Caco-2 (cell line): Measurements from ENCODE around the gene PMF1. TPM values are rescaled to one million over a fixed set of nuclear protein-coding genes. Genes with fewer than 3 reads are reported as not detected.

Source experiments
- BruUV-seq: library from RNA; stranded (reverse); fragments of 400-500 nt; replicated peaks from 2 replicates; lab custom pipeline; 2021; lab: Mats Ljungman, UMichigan
- CTCF ChIA-PET: fragments of 300-600 bp; sonication (Branson Sonifier 250); formaldehyde crosslinking; loops from one replicate; lab custom pipeline; 2022; ENCODE audit warnings: antibody characterized with exemption; lab: Charles Lee
- POLR2A ChIA-PET: fragments of 300-600 bp; sonication (Branson Sonifier 250); formaldehyde crosslinking; loops from one replicate; lab custom pipeline; 2022; ENCODE audit warnings: antibody characterized with exemption; lab: Charles Lee
- DNase-seq, 2 experiments: peaks; one replicate each; pipeline versions ENCODE4 v3.0.0 to v3.0.0-alpha.2; 2020 to 2022
- H3K27me3 ChIP-seq: replicated peaks from 2 replicates; pipeline ENCODE4 v1.6.0; 2011; ENCODE audit warnings: low read length; ENCODE audit not compliant: control insufficient read depth, insufficient read depth
- H3K36me3 ChIP-seq: 2 replicates; pipeline ENCODE4 v1.5.1; 2011; ENCODE audit warnings: low read length; ENCODE audit not compliant: control insufficient read depth, insufficient read depth
- H3K4me1 ChIP-seq: fragments of 250-450 bp; sonication (Bioruptor Pico); 2 replicates; pipeline ENCODE4 v1.5.1; 2020; ENCODE audit warnings: mild to moderate bottlenecking
- H3K4me3 ChIP-seq: 2 replicates; pipeline ENCODE4 v1.5.1; 2011; ENCODE audit warnings: low read depth, mild to moderate bottlenecking, control low read depth, low read length
- H3K9me3 ChIP-seq: fragments of 250-450 bp; sonication (Bioruptor Pico); 2 replicates; pipeline ENCODE4 v1.5.1; 2020; ENCODE audit warnings: mild to moderate bottlenecking, moderate library complexity
- H3K27ac Mint-ChIP-seq: one replicate; pipeline ENCODE4 v1.8.0; 2022; ENCODE audit warnings: mixed read lengths; ENCODE audit not compliant: unreplicated experiment
- H3K27me3 Mint-ChIP-seq: one replicate; pipeline ENCODE4 v1.8.0; 2022; ENCODE audit warnings: mixed read lengths; ENCODE audit not compliant: insufficient read depth, unreplicated experiment
- H3K36me3 Mint-ChIP-seq: one replicate; pipeline ENCODE4 v1.8.0; 2022; ENCODE audit warnings: mild to moderate bottlenecking, mixed read lengths; ENCODE audit not compliant: insufficient read depth, unreplicated experiment
- H3K4me1 Mint-ChIP-seq: one replicate; pipeline ENCODE4 v1.8.0; 2022; ENCODE audit warnings: low read depth, mixed read lengths; ENCODE audit not compliant: unreplicated experiment
- H3K4me3 Mint-ChIP-seq: one replicate; pipeline ENCODE4 v1.8.0; 2022; ENCODE audit warnings: mild to moderate bottlenecking, moderate library complexity, mixed read lengths; ENCODE audit not compliant: unreplicated experiment
- H3K9me3 Mint-ChIP-seq: one replicate; pipeline ENCODE4 v1.8.0; 2022; ENCODE audit warnings: mixed read lengths; ENCODE audit not compliant: unreplicated experiment
- intact Hi-C: fragments of 100-400 bp; cut with micrococcal nuclease; formaldehyde crosslinking; loops from one replicate; pipeline ENCODE4 v1.10.0; 2022; ENCODE audit not compliant: unreplicated experiment
- total RNA-seq: library from RNA; stranded (reverse); gene quantifications from 2 replicates; pipeline ENCODE4 v1.2.3, GENCODE V29; 2022
- TF ChIP-seq, protein P1 (sequence below), 2 experiments: fragments of 200-600 bp in 1 of 2; IDR thresholded peaks; 1 replicate in 1 of 2; 2 replicates in 1 of 2; pipeline versions ENCODE4 v1.5.1 to v1.8.0; 2011 to 2022; ENCODE audit warnings: antibody characterized with exemption in 1 of 2, control low read depth in 1 of 2, inconsistent platforms in 1 of 2, low read depth in 1 of 2, low read length in 1 of 2, mild to moderate bottlenecking in 1 of 2, moderate library complexity in 1 of 2; ENCODE audit not compliant: insufficient read depth in 1 of 2, severe bottlenecking in 1 of 2, unreplicated experiment in 1 of 2

The PMF1 gene
- total RNA-seq, 1 experiment from 2014 or later = 90.2 TPM

DNA sequence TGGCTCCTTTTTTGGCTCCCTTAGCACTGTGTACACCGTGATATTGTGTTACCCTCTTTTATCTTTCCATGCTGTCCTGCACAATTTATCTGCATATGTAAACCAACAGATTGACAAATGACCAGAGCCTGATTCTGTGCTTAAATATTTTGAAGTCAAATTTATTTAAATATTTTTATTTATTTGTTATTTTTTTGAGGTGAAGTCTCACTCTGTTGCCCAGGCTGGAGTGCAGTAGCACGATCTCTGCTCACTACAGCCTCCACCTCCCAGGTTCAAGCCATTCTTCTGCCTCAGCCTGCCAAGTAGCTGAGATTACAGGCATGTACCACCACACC is 12.8 kb downstream of the PMF1 start:
- Mint-ChIP-seq H3K4me1 (peaks cover 6% of the 10 kb centered on the region), H3K27me3 (no peaks in the 10 kb centered on the region), H3K9me3 (no peaks in the 10 kb centered on the region), H3K4me3 (no peak overlapping the region), H3K27ac (no peak overlapping the region), H3K36me3 (peaks cover 46% of the 10 kb centered on the region)
- BruUV-seq = no TSS peak
- Histone ChIP-seq H3K4me3 (no peak overlapping the region), H3K36me3 (no peaks in the 10 kb centered on the region; the same call in none of the 2 replicates), H3K4me1 (peaks cover 6% of the 10 kb centered on the region; the same call in 1 of the 2 replicates), H3K9me3 (no peaks in the 10 kb centered on the region), H3K27me3 (no peaks in the 10 kb centered on the region)
- CTCF ChIA-PET = interaction anchor here (0.6 to 3.6 kb wide), 22 partner anchors 12 to 241 kb away, joined by 3 to 73 read pairs (median 7); partner anchors contain the start of genes LMNA, MEX3A, PMF1 and SLC25A44
- no peak for DNase-seq
- POLR2A ChIA-PET = interaction anchor here (0.6 to 1.4 kb wide), 4 partner anchors 12 to 84 kb away, joined by 3 to 24 read pairs (median 8); partner anchors contain the start of gene PMF1
- intact Hi-C loops = loop anchor here (1.0 to 2.0 kb wide), 5 partner anchors 44 to 139 kb away; no protein-coding TSS in a partner anchor
- TF ChIP-seq, protein P1, sequence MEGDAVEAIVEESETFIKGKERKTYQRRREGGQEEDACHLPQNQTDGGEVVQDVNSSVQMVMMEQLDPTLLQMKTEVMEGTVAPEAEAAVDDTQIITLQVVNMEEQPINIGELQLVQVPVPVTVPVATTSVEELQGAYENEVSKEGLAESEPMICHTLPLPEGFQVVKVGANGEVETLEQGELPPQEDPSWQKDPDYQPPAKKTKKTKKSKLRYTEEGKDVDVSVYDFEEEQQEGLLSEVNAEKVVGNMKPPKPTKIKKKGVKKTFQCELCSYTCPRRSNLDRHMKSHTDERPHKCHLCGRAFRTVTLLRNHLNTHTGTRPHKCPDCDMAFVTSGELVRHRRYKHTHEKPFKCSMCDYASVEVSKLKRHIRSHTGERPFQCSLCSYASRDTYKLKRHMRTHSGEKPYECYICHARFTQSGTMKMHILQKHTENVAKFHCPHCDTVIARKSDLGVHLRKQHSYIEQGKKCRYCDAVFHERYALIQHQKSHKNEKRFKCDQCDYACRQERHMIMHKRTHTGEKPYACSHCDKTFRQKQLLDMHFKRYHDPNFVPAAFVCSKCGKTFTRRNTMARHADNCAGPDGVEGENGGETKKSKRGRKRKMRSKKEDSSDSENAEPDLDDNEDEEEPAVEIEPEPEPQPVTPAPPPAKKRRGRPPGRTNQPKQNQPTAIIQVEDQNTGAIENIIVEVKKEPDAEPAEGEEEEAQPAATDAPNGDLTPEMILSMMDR (IDR thresholded peaks at IDR 0.05; ENCODE audit: insufficient read depth in 1 of 2, low read depth in 1 of 2, low read length in 1 of 2, severe bottlenecking in 1 of 2, unreplicated experiment in 1 of 2) = no peak

DNA sequence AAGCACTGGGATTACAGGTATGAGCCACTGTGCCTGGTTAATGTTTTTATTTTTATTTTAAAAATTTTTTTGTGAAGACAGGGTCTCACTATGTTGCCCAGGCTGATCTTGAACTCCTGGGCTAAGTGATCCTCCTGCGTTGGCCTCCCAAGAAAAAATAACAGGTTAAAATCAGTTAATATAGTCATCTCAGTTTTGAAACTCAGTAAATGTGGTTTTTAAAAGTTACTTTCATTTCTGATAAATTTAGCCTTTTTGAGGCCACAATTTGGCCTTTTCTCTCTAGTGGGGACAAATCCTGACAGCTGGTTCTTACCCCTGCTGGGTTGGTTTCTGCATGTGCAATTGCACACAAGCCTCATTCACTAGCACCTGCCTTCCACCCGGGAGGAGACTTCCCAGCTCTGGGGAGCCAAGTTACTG is 13.3 kb downstream of the PMF1 start:
- TF ChIP-seq, protein P1 (IDR thresholded peaks at IDR 0.05; ENCODE audit: insufficient read depth in 1 of 2, low read depth in 1 of 2, low read length in 1 of 2, severe bottlenecking in 1 of 2, unreplicated experiment in 1 of 2) = no peak
- Histone ChIP-seq H3K27me3 (no peaks in the 10 kb centered on the region), H3K4me1 (peaks cover 6% of the 10 kb centered on the region; the same call in 1 of the 2 replicates), H3K4me3 (no peak overlapping the region), H3K36me3 (no peaks in the 10 kb centered on the region; the same call in none of the 2 replicates), H3K9me3 (no peaks in the 10 kb centered on the region)
- CTCF ChIA-PET = interaction anchor here (2.2 to 3.6 kb wide), 3 partner anchors 57 to 84 kb away, joined by 22 to 73 read pairs (median 55); partner anchors contain the start of genes SMG5 and TMEM79
- no peaks in the 10 kb centered on the region for H3K27me3 Mint-ChIP-seq
- POLR2A ChIA-PET = no interaction called here
- no TSS peak for BruUV-seq
- peaks cover 42% of the 10 kb centered on the region for H3K36me3 Mint-ChIP-seq
- H3K4me3 Mint-ChIP-seq = no peak overlapping the region
- no peak overlapping the region for H3K27ac Mint-ChIP-seq
- intact Hi-C loops = no loop called here
- no peak for DNase-seq
- H3K4me1 Mint-ChIP-seq = peaks cover 2% of the 10 kb centered on the region
- H3K9me3 Mint-ChIP-seq = no peaks in the 10 kb centered on the region

DNA sequence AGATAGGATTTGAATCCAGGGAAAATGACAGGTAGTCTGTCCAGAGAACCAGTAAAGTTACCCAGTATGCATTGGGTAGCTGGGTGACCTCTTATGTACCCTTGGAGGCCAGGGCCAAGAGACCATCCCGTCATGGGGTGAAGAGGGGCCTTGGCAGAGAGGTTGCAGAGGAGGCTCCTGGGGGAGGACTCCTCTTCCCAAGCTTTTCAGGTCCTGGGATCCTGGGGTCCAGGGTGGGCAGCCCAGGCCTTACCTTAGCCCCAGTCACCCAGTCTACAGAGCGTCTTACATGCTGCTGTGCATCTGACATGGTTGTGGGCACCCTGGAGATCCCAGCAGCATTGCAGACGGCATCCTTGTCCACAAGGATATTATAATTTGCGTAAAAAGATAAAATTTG is 14.0 kb downstream of the PMF1 start:
- Histone ChIP-seq H3K4me1 (peaks cover 8% of the 10 kb centered on the region; the same call in 1 of the 2 replicates), H3K4me3 (no peak overlapping the region), H3K27me3 (no peaks in the 10 kb centered on the region), H3K36me3 (no peaks in the 10 kb centered on the region; the same call in none of the 2 replicates), H3K9me3 (no peaks in the 10 kb centered on the region)
- H3K27ac Mint-ChIP-seq = no peak overlapping the region
- H3K27me3 Mint-ChIP-seq = no peaks in the 10 kb centered on the region
- DNase-seq = no peak
- H3K4me1 Mint-ChIP-seq = no peaks in the 10 kb centered on the region
- TF ChIP-seq, protein P1 (IDR thresholded peaks at IDR 0.05; ENCODE audit: insufficient read depth in 1 of 2, low read depth in 1 of 2, low read length in 1 of 2, severe bottlenecking in 1 of 2, unreplicated experiment in 1 of 2) = no peak
- H3K4me3 Mint-ChIP-seq = no peak overlapping the region
- peaks cover 36% of the 10 kb centered on the region for H3K36me3 Mint-ChIP-seq
- no peaks in the 10 kb centered on the region for H3K9me3 Mint-ChIP-seq
- CTCF ChIA-PET = no interaction called here
- no TSS peak for BruUV-seq
- intact Hi-C loops = no loop called here
- POLR2A ChIA-PET = no interaction called here
